K562 (cell line): ENCODE measurements around the gene CD84. TPM values are rescaled to one million over a fixed set of nuclear protein-coding genes. Genes with fewer than 3 reads are reported as not detected.

Experiments
- AFF1 ChIP-seq, 2 experiments: fragments of 450-650 bp; IDR thresholded peaks; 2 replicates each; pipeline ENCODE4 v1.6.1; 2018; ENCODE audit warnings: mild to moderate bottlenecking in 2 of 2, low read depth in 1 of 2; ENCODE audit not compliant: partially characterized antibody in 2 of 2
- BDP1 ChIP-seq: IDR thresholded peaks from 3 replicates; pipeline ENCODE4 v1.6.1; 2011; ENCODE audit not compliant: insufficient read length, insufficient read depth
- CEBPG ChIP-seq, 3 experiments: fragments of 200-800 bp in 1 of 3; sonication (Bioruptor generic) in 1 of 3; sonication (generic) in 1 of 3; formaldehyde crosslinking in 1 of 3; IDR thresholded peaks in 2 of 3; conservative IDR thresholded peaks in 1 of 3; 2 replicates each; pipeline versions ENCODE4 v1.6.1 to v1.8.0; 2016 to 2022; ENCODE audit warnings: missing compliant biosample characterization in 2 of 3, missing genetic modification characterization in 2 of 3, mild to moderate bottlenecking in 1 of 3, missing genetic modification reagents in 1 of 3
- DMBX1 ChIP-seq: fragments of 250-450 bp; sonication (Bioruptor Pico); IDR thresholded peaks from 2 replicates; pipeline ENCODE4 v1.8.0; 2022; ENCODE audit warnings: inconsistent platforms, mild to moderate bottlenecking, moderate library complexity, borderline replicate concordance
- E4F1 ChIP-seq: fragments of 250-450 bp; sonication (Bioruptor Pico); IDR thresholded peaks from 2 replicates; pipeline ENCODE4 v1.5.0; 2021; ENCODE audit warnings: mild to moderate bottlenecking, borderline replicate concordance
- EHMT2 ChIP-seq: fragments of 450-650 bp; IDR thresholded peaks from 2 replicates; pipeline ENCODE4 v1.6.1; 2018; ENCODE audit warnings: antibody characterized with exemption
- JUN ChIP-seq, 2 experiments: sonication (generic) in 1 of 2; formaldehyde crosslinking in 1 of 2; IDR thresholded peaks; 2 replicates each; pipeline versions ENCODE4 v1.6.1 to v1.8.0; 2012 to 2022; ENCODE audit warnings: borderline replicate concordance in 2 of 2, mild to moderate bottlenecking in 2 of 2, improper control_type of control experiment in 1 of 2, low read depth in 1 of 2, low read length in 1 of 2, missing genetic modification reagents in 1 of 2
- KLF13 ChIP-seq: fragments of 450-650 bp; IDR thresholded peaks from 2 replicates; pipeline ENCODE4 v1.6.1; 2016; ENCODE audit warnings: missing genetic modification characterization, low read depth, mild to moderate bottlenecking, missing compliant biosample characterization, moderate library complexity, borderline replicate concordance
- NCOA1 ChIP-seq: fragments of 450-650 bp; IDR thresholded peaks from 2 replicates; pipeline ENCODE4 v1.6.1; 2016; ENCODE audit warnings: low read depth
- TCF7L2 ChIP-seq: fragments of 150-350 bp; IDR thresholded peaks from 2 replicates; pipeline ENCODE4 v1.6.1; 2016; ENCODE audit warnings: low read depth, mild to moderate bottlenecking, low read length, moderate library complexity
- TFE3 ChIP-seq: fragments of 450-650 bp; formaldehyde crosslinking; IDR thresholded peaks from 2 replicates; pipeline ENCODE4 v1.4.0; 2020; ENCODE audit warnings: mild to moderate bottlenecking, mixed read lengths
- USF2 ChIP-seq: sonication (generic); formaldehyde crosslinking; IDR thresholded peaks from 2 replicates; pipeline ENCODE4 v1.5.0; 2020; ENCODE audit warnings: missing genetic modification reagents
- ZBTB2 ChIP-seq: fragments of 450-650 bp; IDR thresholded peaks from 2 replicates; pipeline ENCODE4 v1.6.1; 2016; ENCODE audit warnings: antibody characterized with exemption
- ZNF316 ChIP-seq: fragments of 450-650 bp; IDR thresholded peaks from 2 replicates; pipeline ENCODE4 v1.6.1; 2016
- ZNF347 ChIP-seq: fragments of 450-650 bp; formaldehyde crosslinking; IDR thresholded peaks from 2 replicates; pipeline ENCODE4 v1.4.0; 2020; ENCODE audit warnings: low read depth, mild to moderate bottlenecking, moderate library complexity
- ZNF408 ChIP-seq: fragments of 250-450 bp; sonication (Bioruptor Pico); IDR thresholded peaks from 2 replicates; pipeline ENCODE4 v1.4.0; 2020; ENCODE audit warnings: low read depth, mild to moderate bottlenecking, moderate library complexity
- polyA plus RNA-seq, 8 experiments: library from polyadenylated mRNA; depleted of rRNA in 4 of 8; stranded (reverse) in 5 of 8; unstranded in 3 of 8; fragments of >200 nt; fragmentation: Nextera tagmentation in 2 of 8; fragmentation: Illumina TruSeq in 1 of 8; extraction: Ambion mirVana in 2 of 8; extraction: Trizol in 1 of 8; gene quantifications; 2 replicates each; pipeline versions ENCODE4 v1.2.1 to v1.2.3, GENCODE V29; 2011 to 2014; ENCODE audit warnings: inconsistent platforms in 1 of 8, missing spikeins in 1 of 8
- total RNA-seq, 7 experiments: library from RNA; depleted of rRNA in 6 of 7; stranded (reverse); fragments of >200 nt in 6 of 7; fragmentation: Illumina TruSeq in 2 of 7; extraction: Trizol in 2 of 7; gene quantifications; 2 replicates each; pipeline versions ENCODE4 v1.2.1 to v1.2.3, GENCODE V29; 2011 to 2021; ENCODE audit warnings: low replicate concordance in 1 of 7

The CD84 gene
- total and polyA plus RNA-seq, 9 of the 15 experiments (the other 6 are each of a cell fraction or from before 2014, with no cell fraction given), result 0.82 to 6.8 (median 2.0) TPM

- TF ChIP-seq AFF1 (IDR thresholded peaks at IDR 0.05; ENCODE audit: low read depth in 1 of 2, partially characterized antibody in 2 of 2), result no peak
- no peak for TF ChIP-seq KLF13
- no peak for TF ChIP-seq USF2 (CRISPR knock-in tag)
- no peak for TF ChIP-seq NCOA1
- TF ChIP-seq DMBX1 (CRISPR knock-in tag), result no peak
- no peak for TF ChIP-seq TCF7L2
- TF ChIP-seq ZNF347 (CRISPR knock-in tag), result no peak
- no peak for TF ChIP-seq CEBPG (CRISPR knock-in tag; IDR thresholded peaks at IDR 0.05)
- 0 out of 4 replicates have a peak, but pooled peaks of 1 of the 2 experiments have one; percentile 25 for TF ChIP-seq CEBPG (tag; conservative IDR thresholded peaks at IDR 0.05 in 1 of 2, IDR thresholded peaks at IDR 0.05 in 1 of 2)
- no peak for TF ChIP-seq E4F1 (CRISPR knock-in tag)
- no peak for TF ChIP-seq TFE3 (CRISPR knock-in tag)
- peak; percentile 73 for TF ChIP-seq ZNF316
- no peak for TF ChIP-seq ZNF408 (CRISPR knock-in tag)
- no peak for TF ChIP-seq JUN (IDR thresholded peaks at IDR 0.05; ENCODE audit: borderline replicate concordance, low read depth, low read length)
- TF ChIP-seq JUN (CRISPR knock-in tag; IDR thresholded peaks at IDR 0.05; ENCODE audit: borderline replicate concordance), result no peak
- no peak for TF ChIP-seq ZBTB2
- no peak for TF ChIP-seq BDP1
- TF ChIP-seq EHMT2, result no peak
Measured at GRCh38 chr1:160580221-160580812, 1.0 kb upstream of the CD84 start (continued).
